ENCODE results near the gene DDX23. TPM values are rescaled to one million over a fixed set of nuclear protein-coding genes. Genes with fewer than 3 reads are reported as not detected.

DDX23 gene
- polyA plus RNA-seq, 1 donor (not counting 4 experiments of a cell fraction or from before 2014, with no cell fraction given): 57.8 TPM

GRCh38 chr12:48818831-48819590 is 33.0 kb downstream of the DDX23 start:
- no peaks in the 10 kb centered on the region for H3K9me1 ChIP-seq (ENCODE audit: control insufficient read depth, extremely low read depth, insufficient read depth, low read length)
- peaks cover 0 to 2% of the 10 kb centered on the region in 2 experiments for H3K36me3 ChIP-seq (ENCODE audit: control insufficient read depth in 2 of 2, extremely low read depth in 1 of 2, insufficient read depth in 2 of 2, low read length in 2 of 2)
- H3K27ac ChIP-seq (ENCODE audit: control insufficient read depth, insufficient read depth, low read length): no peak overlapping the region
- no peaks in the 10 kb centered on the region for H3K79me2 ChIP-seq (ENCODE audit: control insufficient read depth, insufficient read depth, low read length)
- dilution Hi-C loops (cut with MboI; ENCODE audit: extremely low pct_ligation_motif_present, low sequenced_read_pairs): no loop called here
- peak overlapping the region in 2 of 3 experiments; percentile 54 to 73 for H3K4me3 ChIP-seq (ENCODE audit: control insufficient read depth in 2 of 3, extremely low read depth in 1 of 3, insufficient read depth in 2 of 3, low read depth in 1 of 3, low read length in 3 of 3)
- no peaks in the 10 kb centered on the region for H4K20me1 ChIP-seq (ENCODE audit: control insufficient read depth, extremely low read depth, insufficient read depth, low read length)
- DNase-seq (ENCODE audit: low read depth, low spot score) (no peak), FAIRE-seq (no peak)
- no peaks in the 10 kb centered on the region for H3K27me3 ChIP-seq (ENCODE audit: control insufficient read depth, extremely low read depth, insufficient read depth, low read length)
- peaks cover 15% of the 10 kb centered on the region for H3K4me1 ChIP-seq (ENCODE audit: control insufficient read depth, extremely low read depth, insufficient read depth, low read length)
- no peak overlapping the region for H3K9ac ChIP-seq (ENCODE audit: control insufficient read depth, extremely low read depth, insufficient read depth, low read length)
- no peaks in the 10 kb centered on the region for H3K9me3 ChIP-seq (ENCODE audit: control insufficient read depth, low read depth, low read length)
- no peak for TF ChIP-seq EZH2 (IDR thresholded peaks at IDR 0.05; ENCODE audit: low read length)
- no peak for TF ChIP-seq CTCF (optimal IDR thresholded peaks at IDR 0.05 in 1 of 3, IDR thresholded peaks at IDR 0.05 in 1 of 3, conservative IDR thresholded peaks at IDR 0.05 in 1 of 3; ENCODE audit: extremely low read depth in 1 of 3, insufficient read depth in 2 of 3, low read length in 3 of 3)
- H2AFZ ChIP-seq (ENCODE audit: control insufficient read depth, low read length): no peak overlapping the region
- H3K4me2 ChIP-seq (ENCODE audit: control insufficient read depth, extremely low read depth, insufficient read depth, low read depth, low read length): peak overlapping the region; percentile 68

GRCh38 chr12:48817873-48818830 is 33.8 kb downstream of the DDX23 start, which contains the start of gene CACNB3:
TSS of gene CACNB3 (plus strand) at chr12:48818496. CDS start at chr12:48818930, 434 bp downstream.
- Histone ChIP-seq H2AFZ (ENCODE audit: control insufficient read depth, low read length) (peak within 1 kb of the TSS; percentile 79), H3K9me3 (ENCODE audit: control insufficient read depth, low read depth, low read length) (no peaks in the 10 kb centered on the region), H3K27ac (ENCODE audit: control insufficient read depth, insufficient read depth, low read length) (no peak within 1 kb of the TSS), H3K4me2 (ENCODE audit: control insufficient read depth, extremely low read depth, insufficient read depth, low read depth, low read length) (peak within 1 kb of the TSS; percentile 84), H3K9ac (ENCODE audit: control insufficient read depth, extremely low read depth, insufficient read depth, low read length) (peak within 1 kb of the TSS; percentile 38), H3K27me3 (ENCODE audit: control insufficient read depth, extremely low read depth, insufficient read depth, low read length) (no peaks in the 10 kb centered on the region), H4K20me1 (ENCODE audit: control insufficient read depth, extremely low read depth, insufficient read depth, low read length) (no peaks in the 10 kb centered on the region), H3K79me2 (ENCODE audit: control insufficient read depth, insufficient read depth, low read length) (no peaks in the 10 kb centered on the region), H3K9me1 (ENCODE audit: control insufficient read depth, extremely low read depth, insufficient read depth, low read length) (no peaks in the 10 kb centered on the region), H3K4me3 (ENCODE audit: control insufficient read depth in 2 of 3, extremely low read depth in 1 of 3, insufficient read depth in 2 of 3, low read depth in 1 of 3, low read length in 3 of 3) (peak within 1 kb of the TSS; percentile 54 to 73 (median 70)), H3K36me3 (ENCODE audit: control insufficient read depth in 2 of 2, extremely low read depth in 1 of 2, insufficient read depth in 2 of 2, low read length in 2 of 2) (no peaks in the 10 kb centered on the region), H3K4me1 (ENCODE audit: control insufficient read depth, extremely low read depth, insufficient read depth, low read length) (peaks cover 19% of the 10 kb centered on the region)
- dilution Hi-C loops (cut with MboI; ENCODE audit: extremely low pct_ligation_motif_present, low sequenced_read_pairs): no loop called here
- FAIRE-seq (no peak), DNase-seq (ENCODE audit: low read depth, low spot score) (no peak)
- TF ChIP-seq CTCF (optimal IDR thresholded peaks at IDR 0.05 in 1 of 3, IDR thresholded peaks at IDR 0.05 in 1 of 3, conservative IDR thresholded peaks at IDR 0.05 in 1 of 3; ENCODE audit: extremely low read depth in 1 of 3, insufficient read depth in 2 of 3, low read length in 3 of 3) (no peak), EZH2 (IDR thresholded peaks at IDR 0.05; ENCODE audit: low read length) (no peak)
